ENCODE measurements around the gene GALNT12. TPM values are rescaled to one million over a fixed set of nuclear protein-coding genes. Genes with fewer than 3 reads are reported as not detected.
A peak's percentile ranks its signal among the peaks of the same experiment; 100 is the strongest.

Gene GALNT12
- total RNA-seq, 2 donors from 2014 or later, result 6.6 to 11.2 TPM

- peaks cover 9% of the 10 kb centered on the region for H3K27me3 Mint-ChIP-seq (ENCODE audit: low read depth)
- peaks cover 0 to 3% of the 10 kb centered on the region in 2 donors for H3K36me3 Mint-ChIP-seq (ENCODE audit: insufficient read depth in 2 of 2)
Measured at GRCh38 chr9:98852460-98852734, 44.9 kb downstream of the GALNT12 start.

GRCh38 chr9:98852961-98853360 is 45.5 kb downstream of the GALNT12 start:
- no peak for ATAC-seq (replicated peaks in 1 of 2)
- H3K27me3 Mint-ChIP-seq (ENCODE audit: low read depth), result peaks cover 9% of the 10 kb centered on the region
- peaks cover 0 to 3% of the 10 kb centered on the region in 2 donors for H3K9me3 Mint-ChIP-seq
- no peak overlapping the region for H3K27ac Mint-ChIP-seq
- peaks cover 10% of the 10 kb centered on the region for H3K4me1 Mint-ChIP-seq (ENCODE audit: low read depth)
- peaks cover 0 to 3% of the 10 kb centered on the region in 2 donors for H3K36me3 Mint-ChIP-seq (ENCODE audit: insufficient read depth in 2 of 2)
- no peak overlapping the region for H3K4me3 Mint-ChIP-seq
- no peak for DNase-seq

More at GRCh38 chr9:98852460-98852734, 44.9 kb downstream of the GALNT12 start:
- H3K9me3 Mint-ChIP-seq, result peaks cover 0 to 3% of the 10 kb centered on the region in 2 donors
- ATAC-seq (replicated peaks in 1 of 2), result no peak
- H3K4me1 Mint-ChIP-seq (ENCODE audit: low read depth), result peaks cover 10% of the 10 kb centered on the region
- no peak overlapping the region for H3K27ac Mint-ChIP-seq
- DNase-seq, result no peak
- H3K4me3 Mint-ChIP-seq, result no peak overlapping the region

- H3K4me3 Mint-ChIP-seq, result no peak overlapping the region
- H3K36me3 Mint-ChIP-seq (ENCODE audit: insufficient read depth in 2 of 2), result peaks cover 0 to 3% of the 10 kb centered on the region in 2 donors
- DNase-seq (no peak), ATAC-seq (replicated peaks in 1 of 2) (no peak)
- no peak overlapping the region for H3K27ac Mint-ChIP-seq
- H3K4me1 Mint-ChIP-seq (ENCODE audit: low read depth), result peaks cover 10% of the 10 kb centered on the region
- peaks cover 13% of the 10 kb centered on the region for H3K27me3 Mint-ChIP-seq (ENCODE audit: low read depth)
- H3K9me3 Mint-ChIP-seq, result peaks cover 0 to 3% of the 10 kb centered on the region in 2 donors
Measured at GRCh38 chr9:98854266-98854665, 46.8 kb downstream of the GALNT12 start.

DNA sequence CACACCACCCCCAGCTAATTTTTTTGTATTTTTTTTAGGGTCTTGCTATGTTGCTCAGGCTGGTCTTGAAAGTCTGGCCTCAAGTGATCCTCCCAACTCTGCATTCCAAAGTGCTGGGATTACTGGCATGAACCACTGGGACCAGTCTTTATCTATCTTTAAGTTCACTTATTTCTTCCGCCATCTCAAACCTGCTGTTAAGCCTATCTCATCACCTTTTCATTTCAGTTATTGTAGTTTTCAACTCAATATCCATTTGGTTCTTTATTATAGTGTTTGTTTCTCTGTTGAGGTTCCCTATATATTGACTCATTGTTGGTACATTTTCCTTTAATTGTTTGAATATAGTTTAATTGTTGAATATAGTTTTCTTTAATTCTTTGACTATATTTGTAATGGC is 48.1 kb downstream of the GALNT12 start:
- Mint-ChIP-seq H3K27ac (no peak overlapping the region), H3K36me3 (ENCODE audit: insufficient read depth in 2 of 2) (peaks cover 0 to 3% of the 10 kb centered on the region in 2 donors), H3K4me1 (ENCODE audit: low read depth) (peaks cover 10% of the 10 kb centered on the region), H3K9me3 (peaks cover 0 to 3% of the 10 kb centered on the region in 2 donors), H3K27me3 (ENCODE audit: low read depth) (peaks cover 19% of the 10 kb centered on the region), H3K4me3 (no peak overlapping the region)
- ATAC-seq (replicated peaks in 1 of 2), result no peak
- DNase-seq, result no peak

DNA sequence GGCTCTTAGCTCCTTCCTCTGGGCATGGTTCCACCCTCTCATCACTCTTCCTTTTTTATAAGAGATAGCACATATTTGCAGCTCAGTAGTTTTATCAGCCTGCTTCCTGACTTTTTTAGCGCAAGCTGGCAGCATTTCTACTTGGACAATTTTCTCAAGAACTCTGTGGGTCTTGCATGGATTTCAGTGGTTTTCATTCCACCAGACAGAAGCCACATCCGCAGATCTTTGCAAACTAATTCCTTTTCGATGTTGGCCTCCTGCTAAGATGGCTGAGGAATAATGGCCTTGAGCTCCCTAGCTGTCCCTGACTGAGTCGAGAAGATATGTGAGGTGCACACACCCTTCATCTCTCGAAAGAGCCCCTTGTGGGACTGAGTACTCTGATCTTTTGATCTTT is 49.5 kb downstream of the GALNT12 start:
- ATAC-seq (replicated peaks in 1 of 2) (no peak), DNase-seq (no peak)
- H3K4me3 Mint-ChIP-seq, result no peak overlapping the region
- H3K27me3 Mint-ChIP-seq (ENCODE audit: low read depth), result peaks cover 19% of the 10 kb centered on the region
- no peak overlapping the region for H3K27ac Mint-ChIP-seq
- peaks cover under 1% of the 10 kb centered on the region for H3K4me1 Mint-ChIP-seq (ENCODE audit: low read depth)
- H3K36me3 Mint-ChIP-seq (ENCODE audit: insufficient read depth in 2 of 2), result peaks cover 0 to 3% of the 10 kb centered on the region in 2 donors
- peaks cover 0 to 3% of the 10 kb centered on the region in 2 donors for H3K9me3 Mint-ChIP-seq

- ATAC-seq (replicated peaks in 1 of 2) (no peak), DNase-seq (no peak)
- Mint-ChIP-seq H3K27me3 (ENCODE audit: low read depth) (peaks cover 25% of the 10 kb centered on the region), H3K4me1 (ENCODE audit: low read depth) (no peaks in the 10 kb centered on the region), H3K4me3 (no peak overlapping the region), H3K36me3 (ENCODE audit: insufficient read depth in 2 of 2) (peaks cover 0 to 3% of the 10 kb centered on the region in 2 donors), H3K27ac (no peak overlapping the region), H3K9me3 (peaks cover 0 to 3% of the 10 kb centered on the region in 2 donors)
Measured at GRCh38 chr9:98859941-98860340, 52.5 kb downstream of the GALNT12 start.

DNA sequence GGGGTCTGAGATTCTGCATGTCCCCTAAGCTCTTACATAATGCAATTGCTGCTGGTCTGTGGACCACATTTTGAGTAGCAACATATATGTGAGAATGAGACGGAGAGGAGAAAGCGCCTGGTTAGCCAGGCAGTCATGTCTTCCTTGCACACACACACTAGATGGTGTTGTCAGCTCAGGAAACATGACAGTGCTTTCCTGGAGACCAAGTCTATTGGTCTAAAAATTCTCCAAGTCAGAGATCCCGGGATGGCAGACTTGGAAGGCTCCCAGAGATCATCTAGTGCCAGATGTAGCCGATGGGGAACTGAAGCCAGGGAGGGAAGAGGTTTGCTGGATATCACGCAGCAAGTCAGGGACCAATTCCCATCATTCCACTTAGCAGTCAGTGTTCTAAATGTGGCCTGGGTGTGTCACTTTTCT is 53.4 kb downstream of the GALNT12 start:
- no peaks in the 10 kb centered on the region for H3K9me3 Mint-ChIP-seq
- no peak overlapping the region for H3K4me3 Mint-ChIP-seq
- H3K27ac Mint-ChIP-seq, result no peak overlapping the region
- no peaks in the 10 kb centered on the region for H3K4me1 Mint-ChIP-seq (ENCODE audit: low read depth)
- ATAC-seq (replicated peaks in 1 of 2), result no peak
- no peak for DNase-seq
- H3K36me3 Mint-ChIP-seq (ENCODE audit: insufficient read depth in 2 of 2), result no peaks in the 10 kb centered on the region
- peaks cover 26% of the 10 kb centered on the region for H3K27me3 Mint-ChIP-seq (ENCODE audit: low read depth)

- no peak for DNase-seq
- H3K4me3 Mint-ChIP-seq, result no peak overlapping the region
- peaks cover 34% of the 10 kb centered on the region for H3K27me3 Mint-ChIP-seq (ENCODE audit: low read depth)
- H3K27ac Mint-ChIP-seq, result no peak overlapping the region
- no peaks in the 10 kb centered on the region for H3K36me3 Mint-ChIP-seq (ENCODE audit: insufficient read depth in 2 of 2)
- no peaks in the 10 kb centered on the region for H3K9me3 Mint-ChIP-seq
- peak; percentile 60 to 71 for ATAC-seq (replicated peaks in 1 of 2)
- H3K4me1 Mint-ChIP-seq (ENCODE audit: low read depth), result peaks cover 3% of the 10 kb centered on the region
Measured at GRCh38 chr9:98861781-98862504, 54.5 kb downstream of the GALNT12 start.

DNA sequence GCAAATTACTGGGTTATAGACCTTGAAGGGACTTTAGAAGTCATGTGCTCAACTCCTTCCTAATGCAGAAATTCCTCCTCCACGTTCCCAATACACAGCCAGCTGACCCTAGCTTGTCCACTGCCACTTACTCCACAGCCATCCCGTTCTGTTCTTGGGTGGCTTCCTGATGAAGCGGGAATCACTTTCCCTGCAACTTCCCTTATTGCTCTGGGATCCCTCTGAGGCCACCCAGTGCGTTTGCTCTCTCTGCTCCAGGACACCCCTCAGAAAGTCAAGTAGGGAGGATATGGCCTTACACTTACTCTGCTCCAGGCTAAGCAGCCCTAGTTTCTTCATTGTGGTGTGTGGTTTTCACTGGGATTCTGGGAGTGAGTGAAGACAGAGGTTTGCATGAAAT is 55.5 kb downstream of the GALNT12 start:
- peaks cover 36% of the 10 kb centered on the region for H3K27me3 Mint-ChIP-seq (ENCODE audit: low read depth)
- no peaks in the 10 kb centered on the region for H3K9me3 Mint-ChIP-seq
- no peaks in the 10 kb centered on the region for H3K36me3 Mint-ChIP-seq (ENCODE audit: insufficient read depth in 2 of 2)
- ATAC-seq (replicated peaks in 1 of 2), result no peak
- H3K4me3 Mint-ChIP-seq, result no peak overlapping the region
- no peak for DNase-seq
- peaks cover 13% of the 10 kb centered on the region for H3K4me1 Mint-ChIP-seq (ENCODE audit: low read depth)
- H3K27ac Mint-ChIP-seq, result no peak overlapping the region

DNA sequence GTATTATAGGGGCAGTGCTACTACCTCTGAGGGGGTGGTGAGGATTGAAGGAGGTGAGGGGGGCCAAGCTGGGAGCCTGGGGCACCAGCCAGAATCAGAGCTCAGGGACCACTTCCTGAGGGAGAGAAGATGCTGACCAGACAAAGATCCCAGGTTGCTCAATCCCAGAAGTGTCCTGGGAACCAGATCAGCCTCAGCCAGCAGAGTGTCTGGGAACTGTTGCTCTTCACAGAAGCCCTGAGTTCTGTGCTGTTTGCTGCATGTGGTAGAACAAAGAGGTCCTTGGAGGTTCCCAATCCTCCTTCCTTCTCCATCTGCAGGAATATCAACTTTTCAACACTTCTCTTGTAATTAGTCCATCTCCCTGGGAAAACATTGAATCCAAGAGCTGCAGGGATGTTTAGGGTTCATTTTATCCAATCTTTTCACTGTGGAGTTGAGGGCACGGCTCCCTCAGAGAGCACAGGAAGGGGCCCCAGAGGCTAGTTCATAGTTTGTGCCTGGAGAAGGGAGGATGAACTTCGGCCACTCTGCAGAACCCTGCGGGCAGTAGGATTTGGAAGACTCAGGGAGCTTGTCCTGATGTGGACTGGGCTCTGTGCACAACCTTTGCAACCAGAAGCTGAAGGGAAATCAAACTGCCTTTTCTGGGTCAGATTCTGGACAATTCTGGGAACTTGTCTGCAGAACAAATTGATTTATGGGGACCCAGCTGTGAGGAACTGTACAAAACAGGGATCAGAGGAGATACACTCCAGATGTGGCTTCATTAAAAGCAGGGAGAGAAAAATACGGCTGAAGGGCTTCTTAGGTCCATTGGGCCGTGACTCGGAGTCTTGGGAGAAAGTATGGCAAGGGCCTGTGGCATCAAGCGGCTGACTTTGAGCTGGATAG is 57.1 kb downstream of the GALNT12 start:
- no peak for DNase-seq
- H3K27me3 Mint-ChIP-seq (ENCODE audit: low read depth), result peaks cover 29% of the 10 kb centered on the region
- no peak overlapping the region for H3K27ac Mint-ChIP-seq
- ATAC-seq (replicated peaks in 1 of 2), result no peak
- H3K36me3 Mint-ChIP-seq (ENCODE audit: insufficient read depth in 2 of 2), result no peaks in the 10 kb centered on the region
- H3K9me3 Mint-ChIP-seq, result no peaks in the 10 kb centered on the region
- no peak overlapping the region for H3K4me3 Mint-ChIP-seq
- H3K4me1 Mint-ChIP-seq (ENCODE audit: low read depth), result peaks cover 14% of the 10 kb centered on the region

GRCh38 chr9:98865284-98865875 is 57.9 kb downstream of the GALNT12 start:
- Mint-ChIP-seq H3K27me3 (ENCODE audit: low read depth) (peaks cover 25% of the 10 kb centered on the region), H3K9me3 (no peaks in the 10 kb centered on the region), H3K4me3 (no peak overlapping the region), H3K4me1 (ENCODE audit: low read depth) (peaks cover 14% of the 10 kb centered on the region), H3K36me3 (ENCODE audit: insufficient read depth in 2 of 2) (no peaks in the 10 kb centered on the region), H3K27ac (no peak overlapping the region)
- DNase-seq (no peak), ATAC-seq (replicated peaks in 1 of 2) (no peak)

DNA sequence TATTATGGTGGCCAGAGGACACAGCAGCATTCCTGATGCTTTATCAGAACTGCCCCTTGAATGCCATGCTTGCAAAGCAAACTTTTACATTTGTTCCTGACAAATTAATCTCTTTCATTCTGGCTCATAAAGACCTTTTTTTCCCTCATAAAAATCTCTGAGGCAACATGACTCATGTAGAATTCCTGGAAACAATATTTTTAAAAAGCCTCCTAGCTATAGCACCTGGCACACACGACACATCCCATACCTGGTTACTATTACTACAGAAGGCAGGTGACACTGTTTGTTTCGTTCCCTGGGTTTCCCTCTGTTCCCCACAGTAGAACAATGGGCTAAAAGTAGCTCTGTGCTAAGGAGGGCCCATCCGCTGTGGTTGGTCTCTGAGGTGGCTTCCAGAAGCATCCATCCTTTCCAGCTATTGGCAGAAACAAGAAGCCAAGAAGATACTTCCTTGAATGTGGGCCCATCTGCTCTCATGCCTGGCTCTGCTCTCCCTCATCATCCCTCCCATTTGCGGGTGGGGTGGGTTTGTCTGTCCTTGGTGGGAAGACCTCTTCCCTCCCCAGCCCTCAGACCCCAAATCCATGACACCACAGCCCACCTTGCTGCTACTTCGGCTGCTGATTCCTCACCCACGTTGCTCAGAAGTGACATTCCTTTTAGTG is 59.1 kb downstream of the GALNT12 start:
- H3K36me3 Mint-ChIP-seq (ENCODE audit: insufficient read depth in 2 of 2), result no peaks in the 10 kb centered on the region
- H3K4me1 Mint-ChIP-seq (ENCODE audit: low read depth), result peaks cover 14% of the 10 kb centered on the region

GRCh38 chr9:98867103-98867428 is 59.6 kb downstream of the GALNT12 start:
- Mint-ChIP-seq H3K27me3 (ENCODE audit: low read depth) (peaks cover 25% of the 10 kb centered on the region), H3K36me3 (ENCODE audit: insufficient read depth in 2 of 2) (no peaks in the 10 kb centered on the region), H3K27ac (no peak overlapping the region), H3K9me3 (no peaks in the 10 kb centered on the region), H3K4me3 (no peak overlapping the region), H3K4me1 (ENCODE audit: low read depth) (peaks cover 14% of the 10 kb centered on the region)
- ATAC-seq (replicated peaks in 1 of 2) (peak in 1 of 2 donors; percentile 13), DNase-seq (no peak)

More for the DNA sequence above, 59.1 kb downstream of the GALNT12 start:
- ATAC-seq (replicated peaks in 1 of 2) (no peak), DNase-seq (no peak)
- Mint-ChIP-seq H3K27ac (no peak overlapping the region), H3K4me3 (no peak overlapping the region), H3K27me3 (ENCODE audit: low read depth) (peaks cover 25% of the 10 kb centered on the region), H3K9me3 (no peaks in the 10 kb centered on the region)

Measured in activated T-cell treated with anti-CD3 and anti-CD28 coated beads, Interleukin-2, amount 50 U/mL, for 72 hours (primary cell).